H1 (cell line): ENCODE data around the gene CHMP5. TPM values are rescaled to one million over a fixed set of nuclear protein-coding genes. Genes with fewer than 3 reads are reported as not detected.

Experiments
- CTCF ChIA-PET: fragments of 300-600 bp; sonication (Branson Sonifier 250); formaldehyde crosslinking; loops from one replicate; lab custom pipeline; 2021; ENCODE audit not compliant: partially characterized antibody; lab: Charles Lee
- POLR2A ChIA-PET: fragments of 300-600 bp; sonication (Branson Sonifier 250); formaldehyde crosslinking; loops from one replicate; lab custom pipeline; 2021; ENCODE audit warnings: inconsistent platforms; ENCODE audit not compliant: partially characterized antibody; lab: Charles Lee
- DNase-seq, 2 experiments: peaks; one replicate each; pipeline versions ENCODE4 v3.0.0 to v3.0.0-alpha.2; 2010 to 2022; ENCODE audit warnings: low spot score in 2 of 2, low read depth in 1 of 2, mixed read lengths in 1 of 2
- FAIRE-seq: peaks from 2 replicates; lab custom pipeline; 2011; peaks lifted over from hg19 to GRCh38; lab: Jason Lieb, UNC
- H2AFZ ChIP-seq: 2 replicates; pipeline ENCODE4 v1.8.1; 2012; ENCODE audit warnings: low read length, inconsistent platforms
- H2AK5ac ChIP-seq: 2 replicates; pipeline ENCODE4 v1.6.1; 2013; ENCODE audit warnings: low read depth, low read length
- H2BK120ac ChIP-seq: replicated peaks from 2 replicates; pipeline ENCODE3; 2013; ENCODE audit warnings: low read depth, low read length, inconsistent platforms
- H2BK12ac ChIP-seq: 2 replicates; pipeline ENCODE4 v1.6.1; 2013; ENCODE audit warnings: low read depth, low read length
- H2BK15ac ChIP-seq: 2 replicates; pipeline ENCODE4 v1.6.1; 2013; ENCODE audit warnings: low read length
- H2BK20ac ChIP-seq: 2 replicates; pipeline ENCODE4 v1.6.1; 2013; ENCODE audit warnings: low read length
- H2BK5ac ChIP-seq: 2 replicates; pipeline ENCODE4 v1.6.1; 2013; ENCODE audit warnings: low read depth, low read length
- H3K14ac ChIP-seq: 2 replicates; pipeline ENCODE4 v1.6.1; 2013; ENCODE audit warnings: inconsistent platforms; ENCODE audit not compliant: insufficient read length
- H3K18ac ChIP-seq: 2 replicates; pipeline ENCODE4 v1.6.1; 2013; ENCODE audit warnings: low read length; ENCODE audit errors: extremely low read depth
- H3K23ac ChIP-seq: 2 replicates; pipeline ENCODE4 v1.6.1; 2013; ENCODE audit warnings: inconsistent platforms; ENCODE audit not compliant: insufficient read length
- H3K23me2 ChIP-seq: 2 replicates; pipeline ENCODE4 v1.6.1; 2013; ENCODE audit warnings: low read depth, low read length
- H3K27ac ChIP-seq: 2 replicates; pipeline ENCODE4 v1.6.1; 2011; ENCODE audit warnings: low read depth, low read length, inconsistent platforms
- H3K27me3 ChIP-seq, 4 experiments: replicated peaks in 1 of 4; 1 replicate in 1 of 4; 2 replicates in 3 of 4; pipeline versions ENCODE4 v1.6.1 to v1.8.1; 2011 to 2013; ENCODE audit warnings: low read length in 3 of 4, mild to moderate bottlenecking in 3 of 4, inconsistent platforms in 2 of 4, mixed read lengths in 2 of 4, moderate library complexity in 1 of 4; ENCODE audit not compliant: control insufficient read depth in 3 of 4, insufficient read depth in 3 of 4; ENCODE audit errors: extremely low read depth in 1 of 4
- H3K36me3 ChIP-seq, 4 experiments: 2 replicates each; pipeline versions ENCODE4 v1.6.1 to v1.8.1; 2011 to 2013; ENCODE audit warnings: mild to moderate bottlenecking in 4 of 4, low read length in 3 of 4, moderate library complexity in 2 of 4, control low read depth in 1 of 4, inconsistent platforms in 1 of 4; ENCODE audit not compliant: insufficient read depth in 4 of 4, control insufficient read depth in 2 of 4
- H3K4ac ChIP-seq: replicated peaks from 2 replicates; pipeline ENCODE3; 2013; ENCODE audit warnings: low read length, low read depth, mixed read lengths, inconsistent platforms; ENCODE audit not compliant: insufficient read length
- H3K4me1 ChIP-seq, 4 experiments: replicated peaks in 1 of 4; 1 replicate in 1 of 4; 2 replicates in 3 of 4; pipeline versions ENCODE4 v1.6.1 to v1.8.1; 2011 to 2013; ENCODE audit warnings: low read length in 3 of 4, inconsistent platforms in 2 of 4, mixed read lengths in 1 of 4; ENCODE audit not compliant: insufficient read depth in 4 of 4, control insufficient read depth in 3 of 4
- H3K4me2 ChIP-seq, 2 experiments: 2 replicates each; pipeline versions ENCODE4 v1.6.1 to v1.8.1; 2011 to 2013; ENCODE audit warnings: low read depth in 2 of 2, low read length in 2 of 2, control low read depth in 1 of 2, inconsistent platforms in 1 of 2, mild to moderate bottlenecking in 1 of 2; ENCODE audit not compliant: insufficient read depth in 1 of 2
- H3K4me3 ChIP-seq, 4 experiments: fragments of 200-600, 300-600 bp in 1 of 4; sonication (generic), shearing (Covaris generic), sonication (Bioruptor Twin) in 1 of 4; 2 replicates each; pipeline versions ENCODE4 v1.5.1 to v1.8.1; 2011 to 2016; ENCODE audit warnings: low read length in 4 of 4, low read depth in 3 of 4, control low read depth in 2 of 4, inconsistent platforms in 2 of 4, mild to moderate bottlenecking in 2 of 4, mixed read lengths in 1 of 4, moderate library complexity in 1 of 4; ENCODE audit not compliant: insufficient read depth in 2 of 4; ENCODE audit errors: extremely low read depth in 1 of 4
- H3K56ac ChIP-seq: replicated peaks from 2 replicates; pipeline ENCODE3; 2013; ENCODE audit warnings: low read depth, mild to moderate bottlenecking, mixed read lengths, low read length, inconsistent platforms; ENCODE audit not compliant: insufficient read length
- H3K79me1 ChIP-seq: 2 replicates; pipeline ENCODE4 v1.6.1; 2013; ENCODE audit warnings: low read depth, low read length, control low read depth
- H3K79me2 ChIP-seq, 2 experiments: 2 replicates each; pipeline versions ENCODE4 v1.6.1 to v1.8.1; 2012 to 2013; ENCODE audit warnings: low read length in 2 of 2, mild to moderate bottlenecking in 2 of 2, inconsistent platforms in 1 of 2; ENCODE audit not compliant: insufficient read depth in 2 of 2, control insufficient read depth in 1 of 2
- H3K9ac ChIP-seq, 4 experiments: replicated peaks in 1 of 4; 1 replicate in 1 of 4; 2 replicates in 3 of 4; pipeline versions ENCODE4 v1.6.1 to v1.8.1; 2011 to 2013; ENCODE audit warnings: low read depth in 3 of 4, low read length in 3 of 4, control low read depth in 2 of 4, mild to moderate bottlenecking in 2 of 4, moderate library complexity in 2 of 4, inconsistent platforms in 1 of 4; ENCODE audit errors: extremely low read depth in 1 of 4
- H3K9me3 ChIP-seq, 2 experiments: 2 replicates each; pipeline versions ENCODE4 v1.6.1 to v1.8.1; 2012 to 2013; ENCODE audit warnings: mild to moderate bottlenecking in 2 of 2, moderate library complexity in 2 of 2, control low read depth in 1 of 2, inconsistent platforms in 1 of 2, low read depth in 1 of 2, low read length in 1 of 2, mixed read lengths in 1 of 2; ENCODE audit not compliant: insufficient read depth in 2 of 2
- H4K20me1 ChIP-seq, 2 experiments: replicated peaks in 1 of 2; 2 replicates each; pipeline versions ENCODE3 to v1.8.1; 2011 to 2013; ENCODE audit warnings: inconsistent platforms in 2 of 2, low read length in 2 of 2, mild to moderate bottlenecking in 1 of 2; ENCODE audit not compliant: insufficient read depth in 2 of 2, control insufficient read depth in 1 of 2
- H4K5ac ChIP-seq: 2 replicates; pipeline ENCODE4 v1.6.1; 2013; ENCODE audit warnings: low read length, low read depth, mixed read lengths, inconsistent platforms; ENCODE audit not compliant: insufficient read length
- H4K8ac ChIP-seq: 2 replicates; pipeline ENCODE4 v1.8.0; 2013; ENCODE audit warnings: mild to moderate bottlenecking, moderate library complexity, low read length, inconsistent platforms; ENCODE audit not compliant: insufficient read depth; ENCODE audit errors: extremely low read depth
- H4K91ac ChIP-seq: replicated peaks from 2 replicates; pipeline ENCODE3; 2013; ENCODE audit warnings: low read length, mixed read lengths, inconsistent platforms; ENCODE audit not compliant: insufficient read length
- BCL11A ChIP-seq, 2 experiments: IDR thresholded peaks; one replicate each; pipeline ENCODE4 v1.6.1; 2011; ENCODE audit warnings: low read depth in 2 of 2, low read length in 2 of 2, mild to moderate bottlenecking in 2 of 2
- CREB1 ChIP-seq: IDR thresholded peaks from 2 replicates; pipeline ENCODE4 v1.6.1; 2012; ENCODE audit warnings: inconsistent platforms
- GABPA ChIP-seq: IDR thresholded peaks from 2 replicates; pipeline ENCODE4 v1.6.1; 2011; ENCODE audit warnings: mild to moderate bottlenecking, low read length, moderate library complexity, borderline replicate concordance; ENCODE audit not compliant: insufficient read depth
- JUN ChIP-seq: IDR thresholded peaks from 2 replicates; pipeline ENCODE4 v1.6.1; 2011; ENCODE audit warnings: low read depth, mild to moderate bottlenecking, improper control_type of control experiment, low read length
- JUND ChIP-seq: IDR thresholded peaks from 2 replicates; pipeline ENCODE4 v1.6.1; 2011; ENCODE audit warnings: mild to moderate bottlenecking, improper control_type of control experiment, low read length
- KDM4A ChIP-seq: IDR thresholded peaks from one replicate; pipeline ENCODE4 v1.7.1; 2012; ENCODE audit warnings: low read depth, mild to moderate bottlenecking, moderate library complexity, low read length, inconsistent platforms; ENCODE audit not compliant: severe bottlenecking
- POLR2AphosphoS5 ChIP-seq: IDR thresholded peaks from 2 replicates; pipeline ENCODE4 v1.6.1; 2011; ENCODE audit warnings: low read depth, low read length
- RBBP5 ChIP-seq: IDR thresholded peaks from 2 replicates; pipeline ENCODE4 v1.7.1; 2012; ENCODE audit warnings: low read depth, mild to moderate bottlenecking, inconsistent platforms, low read length, moderate library complexity, borderline replicate concordance
- RFX5 ChIP-seq: IDR thresholded peaks from 2 replicates; pipeline ENCODE4 v1.6.1; 2011; ENCODE audit warnings: low read depth, low read length, improper control_type of control experiment, borderline replicate concordance
- RXRA ChIP-seq: IDR thresholded peaks from 2 replicates; pipeline ENCODE4 v1.6.1; 2011; ENCODE audit warnings: low read depth, mild to moderate bottlenecking, low read length, moderate library complexity; ENCODE audit not compliant: insufficient read depth
- SIX5 ChIP-seq: IDR thresholded peaks from 2 replicates; pipeline ENCODE4 v1.6.1; 2011; ENCODE audit warnings: mild to moderate bottlenecking, low read depth, low read length
- SP1 ChIP-seq: IDR thresholded peaks from 2 replicates; pipeline ENCODE4 v1.6.1; 2011; ENCODE audit warnings: low read depth, low read length
- WGBS, 2 experiments: shearing (Covaris generic) in 1 of 2; methylation state at CpG; one replicate each; pipeline versions ENCODE4 v1.1.6 to v1.1.7; 2013 to 2015; ENCODE audit warnings: low lambda C conversion rate in 2 of 2, mixed read lengths in 2 of 2, inconsistent platforms in 1 of 2, low coverage in 1 of 2, missing lambda C conversion rate in 1 of 2; ENCODE audit not compliant: insufficient replicate concordance in 2 of 2, insufficient coverage in 1 of 2, insufficient read length in 1 of 2; ENCODE audit errors: extremely low coverage in 1 of 2, missing lambda C conversion rate in 1 of 2; 5-methylcytosine and 5-hydroxymethylcytosine counted together
- polyA plus RNA-seq, 7 experiments: library from polyadenylated mRNA; depleted of rRNA in 3 of 7; stranded (reverse) in 5 of 7; unstranded in 2 of 7; fragments of >200 nt in 5 of 7; fragments of 200-250 nt in 2 of 7; gene quantifications; 1 replicate in 5 of 7; 2 replicates in 1 of 7; 4 replicates in 1 of 7; pipeline versions ENCODE4 v1.2.1 to v1.2.3, GENCODE V29; 2011 to 2013; ENCODE audit warnings: missing spikeins in 2 of 7, mixed read lengths in 2 of 7
- total RNA-seq: library from RNA; stranded (reverse); fragmentation: NEBNext Ultra II Directional; extraction: Animal tissue kit (Norgen Biotek cat#: 25700); gene quantifications from 2 replicates; pipeline ENCODE4 v1.2.1, GENCODE V29; 2021
- TF ChIP-seq, protein P1 (sequence below): IDR thresholded peaks from 2 replicates; pipeline ENCODE4 v1.6.1; 2012; ENCODE audit warnings: inconsistent platforms
- TF ChIP-seq, protein P2 (sequence below): IDR thresholded peaks from 2 replicates; pipeline ENCODE4 v1.6.1; 2012; ENCODE audit warnings: inconsistent platforms

Gene CHMP5
- total and polyA plus RNA-seq, 2 of the 8 experiments (the other 6 are each of a cell fraction or from before 2014, with no cell fraction given): 25.0 to 47.3 TPM

DNA sequence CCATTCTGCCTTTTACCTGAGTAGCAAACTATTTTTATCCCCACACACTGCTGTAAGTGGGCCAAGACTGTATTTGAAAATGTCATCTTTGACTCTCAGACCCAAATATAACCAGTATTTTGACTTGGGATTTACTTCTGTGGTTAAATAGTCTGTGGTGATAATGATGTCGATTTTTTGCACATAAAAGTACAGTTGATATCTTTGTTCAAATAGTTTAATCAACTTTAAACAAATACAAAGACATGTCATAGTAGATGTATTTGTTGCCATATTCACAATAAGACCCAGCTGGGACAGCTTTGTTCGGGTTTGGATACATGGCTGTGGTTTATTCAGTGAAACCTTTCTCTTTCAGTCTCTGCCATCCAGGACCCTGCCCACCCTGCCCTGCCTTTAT is 45.9 kb downstream of the CHMP5 start:
- no peak overlapping the region for H3K56ac ChIP-seq
- no peak overlapping the region for H2BK15ac ChIP-seq
- H2BK5ac ChIP-seq: no peak overlapping the region
- 90% methylated on average over 2 of the region's 2 CpGs; no CpG with 5 or more reads in 1 of the 2 experiments for WGBS, 2 experiments
- no peak overlapping the region for H3K4ac ChIP-seq
- no peak overlapping the region for H3K23ac ChIP-seq
- CTCF ChIA-PET: interaction anchor here (1.5 kb wide), 1 partner anchor 142 kb away, joined by 3 read pairs; no protein-coding TSS in a partner anchor
- no peak overlapping the region for H2BK20ac ChIP-seq
- H4K20me1 ChIP-seq: peaks cover 0 to 3% of the 10 kb centered on the region in 2 experiments
- H2AFZ ChIP-seq: no peak overlapping the region
- no peak overlapping the region for H2BK12ac ChIP-seq
- H4K91ac ChIP-seq: no peak overlapping the region
- no peaks in the 10 kb centered on the region for H3K27me3 ChIP-seq
- H3K18ac ChIP-seq: no peak overlapping the region
- no peak overlapping the region for H4K8ac ChIP-seq
- H3K79me2 ChIP-seq: no peaks in the 10 kb centered on the region
- no peaks in the 10 kb centered on the region for H3K79me1 ChIP-seq
- H3K4me1 ChIP-seq: no peaks in the 10 kb centered on the region
- H3K23me2 ChIP-seq: no peaks in the 10 kb centered on the region
- H3K4me2 ChIP-seq: no peak overlapping the region
- H3K4me3 ChIP-seq: no peak overlapping the region
- no peak overlapping the region for H4K5ac ChIP-seq
- H3K36me3 ChIP-seq: peaks cover 23 to 73% (median 51%) of the 10 kb centered on the region in 4 experiments
- POLR2A ChIA-PET: no interaction called here
- H2BK120ac ChIP-seq: no peak overlapping the region
- no peak overlapping the region for H3K9ac ChIP-seq
- FAIRE-seq: no peak
- no peak overlapping the region for H3K27ac ChIP-seq
- DNase-seq: no peak
- no peak overlapping the region for H3K14ac ChIP-seq
- no peaks in the 10 kb centered on the region for H3K9me3 ChIP-seq
- no peak overlapping the region for H2AK5ac ChIP-seq
- TF ChIP-seq RBBP5 (no peak), CREB1 (no peak), RXRA (no peak), POLR2AphosphoS5 (no peak), GABPA (no peak), KDM4A (no peak), SP1 (no peak), JUND (no peak), RFX5 (no peak), BCL11A (IDR thresholded peaks at IDR 0.05; ENCODE audit: low read depth in 2 of 2, low read length in 2 of 2) (no peak), JUN (no peak), SIX5 (no peak)
- TF ChIP-seq, protein P1, sequence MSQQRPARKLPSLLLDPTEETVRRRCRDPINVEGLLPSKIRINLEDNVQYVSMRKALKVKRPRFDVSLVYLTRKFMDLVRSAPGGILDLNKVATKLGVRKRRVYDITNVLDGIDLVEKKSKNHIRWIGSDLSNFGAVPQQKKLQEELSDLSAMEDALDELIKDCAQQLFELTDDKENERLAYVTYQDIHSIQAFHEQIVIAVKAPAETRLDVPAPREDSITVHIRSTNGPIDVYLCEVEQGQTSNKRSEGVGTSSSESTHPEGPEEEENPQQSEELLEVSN: no peak
- TF ChIP-seq, protein P2, sequence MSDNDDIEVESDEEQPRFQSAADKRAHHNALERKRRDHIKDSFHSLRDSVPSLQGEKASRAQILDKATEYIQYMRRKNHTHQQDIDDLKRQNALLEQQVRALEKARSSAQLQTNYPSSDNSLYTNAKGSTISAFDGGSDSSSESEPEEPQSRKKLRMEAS: no peak
